HepG2 (cell line): ENCODE results near the gene CSAG3. TPM values are rescaled to one million over a fixed set of nuclear protein-coding genes. Genes with fewer than 3 reads are reported as not detected.

Experiments used
- ATAC-seq: fragments of 200-7000 bp; cut with Tn5 transposase; 3 replicates; pipeline ENCODE4 v1.9.1; 2020; ENCODE audit warnings: mild to moderate bottlenecking, moderate library complexity
- BruUV-seq: library from RNA; stranded (reverse); fragments of 400-500 nt; replicated peaks from 2 replicates; lab custom pipeline; 2021; lab: Mats Ljungman, UMichigan
- CTCF ChIA-PET: fragments of 300-600 bp; formaldehyde crosslinking; extraction: SDS; loops from one replicate; lab custom pipeline; 2021; ENCODE audit warnings: low total read pairs, inconsistent platforms, low intra/inter-chr PET ratio; lab: Yijun Ruan, JAX
- POLR2A ChIA-PET: fragments of 350-600 bp; sonication (Branson Sonifier 250); formaldehyde crosslinking; loops from one replicate; lab custom pipeline; 2020; ENCODE audit warnings: antibody characterized with exemption, inconsistent platforms; lab: Yijun Ruan, JAX
- DNase-seq: peaks from one replicate; pipeline ENCODE4 v3.0.0-alpha.2; 2015; ENCODE audit warnings: low spot score
- FAIRE-seq: peaks from 3 replicates; lab custom pipeline; 2011; peaks lifted over from hg19 to GRCh38; lab: Jason Lieb, UNC
- H2AFZ ChIP-seq: one replicate; pipeline ENCODE4 v1.6.1; 2011; ENCODE audit warnings: low read length, inconsistent platforms
- H3K27ac ChIP-seq: fragments of 300-600 bp; 3 replicates; pipeline ENCODE4 v1.8.0; 2011; ENCODE audit warnings: mixed run types, mild to moderate bottlenecking, mixed read lengths, low read length, inconsistent platforms; ENCODE audit not compliant: insufficient read depth; ENCODE audit errors: extremely low read length
- H3K27me3 ChIP-seq, 2 experiments: fragments of 200-600 bp in 1 of 2; 2 replicates in 1 of 2; 3 replicates in 1 of 2; pipeline versions ENCODE4 v1.6.0 to v1.8.0; 2011; ENCODE audit warnings: low read length in 2 of 2, mild to moderate bottlenecking in 2 of 2, moderate library complexity in 2 of 2, inconsistent platforms in 1 of 2; ENCODE audit not compliant: insufficient read depth in 2 of 2, control insufficient read depth in 1 of 2
- H3K36me3 ChIP-seq, 2 experiments: fragments of 200-600 bp in 1 of 2; replicated peaks in 1 of 2; 2 replicates in 1 of 2; 3 replicates in 1 of 2; pipeline versions ENCODE4 v1.5.1 to v1.8.0; 2011; ENCODE audit warnings: low read length in 2 of 2, inconsistent platforms in 1 of 2; ENCODE audit not compliant: insufficient read depth in 2 of 2, control insufficient read depth in 1 of 2
- H3K4me1 ChIP-seq: 2 replicates; pipeline ENCODE4 v1.5.1; 2012; ENCODE audit warnings: low read length, inconsistent platforms; ENCODE audit not compliant: insufficient read depth
- H3K4me2 ChIP-seq: 2 replicates; pipeline ENCODE4 v1.6.0; 2011; ENCODE audit warnings: low read depth, low read length, inconsistent platforms
- H3K4me3 ChIP-seq, 3 experiments: fragments of 200-600 bp in 1 of 3; sonication (generic), shearing (Covaris generic) in 1 of 3; replicated peaks in 1 of 3; 2 replicates each; pipeline ENCODE4 v1.5.1; 2011 to 2016; ENCODE audit warnings: low read length in 3 of 3, inconsistent platforms in 2 of 3, low read depth in 2 of 3, mild to moderate bottlenecking in 2 of 3, control low read depth in 1 of 3, mixed read lengths in 1 of 3; ENCODE audit not compliant: insufficient read depth in 1 of 3
- H3K79me2 ChIP-seq: one replicate; pipeline ENCODE4 v1.6.1; 2011; ENCODE audit warnings: low read length, inconsistent platforms; ENCODE audit not compliant: insufficient read depth
- H3K9ac ChIP-seq: 2 replicates; pipeline ENCODE4 v1.6.0; 2011; ENCODE audit warnings: mild to moderate bottlenecking, low read depth, low read length, inconsistent platforms; ENCODE audit not compliant: insufficient read depth
- H3K9me3 ChIP-seq: 2 replicates; pipeline ENCODE4 v1.5.1; 2012; ENCODE audit warnings: mild to moderate bottlenecking, low read length
- H4K20me1 ChIP-seq: 2 replicates; pipeline ENCODE4 v1.6.0; 2011; ENCODE audit warnings: inconsistent platforms, mild to moderate bottlenecking, low read length, moderate library complexity; ENCODE audit not compliant: insufficient read depth
- GFI1 ChIP-seq: sonication (generic); formaldehyde crosslinking; IDR thresholded peaks from 2 replicates; pipeline ENCODE4 v1.5.0; 2020; ENCODE audit warnings: missing genetic modification reagents, mild to moderate bottlenecking, borderline replicate concordance
- HDAC2 ChIP-seq: sonication (generic); formaldehyde crosslinking; IDR thresholded peaks from 2 replicates; pipeline ENCODE4 v1.4.0; 2020; ENCODE audit warnings: missing genetic modification reagents
- MTA1 ChIP-seq: sonication (generic); formaldehyde crosslinking; IDR thresholded peaks from 2 replicates; pipeline ENCODE4 v1.4.0; 2020; ENCODE audit warnings: missing genetic modification reagents, mild to moderate bottlenecking, borderline replicate concordance
- NCOA1 ChIP-seq: sonication (generic); formaldehyde crosslinking; IDR thresholded peaks from 2 replicates; pipeline ENCODE4 v1.9.0; 2021; ENCODE audit warnings: missing genetic modification reagents
- NFKB2 ChIP-seq: sonication (generic); formaldehyde crosslinking; IDR thresholded peaks from 2 replicates; pipeline ENCODE4 v1.4.0; 2020; ENCODE audit warnings: missing genetic modification reagents, borderline replicate concordance
- NR1H2 ChIP-seq: sonication (generic); formaldehyde crosslinking; IDR thresholded peaks from 2 replicates; pipeline ENCODE4 v1.8.1; 2022; ENCODE audit warnings: low read depth, missing genetic modification reagents, borderline replicate concordance
- ONECUT2 ChIP-seq: sonication (generic); formaldehyde crosslinking; IDR thresholded peaks from 2 replicates; pipeline ENCODE4 v1.4.0; 2020; ENCODE audit warnings: missing genetic modification reagents
- PHF21A ChIP-seq: sonication (generic); formaldehyde crosslinking; IDR thresholded peaks from 2 replicates; pipeline ENCODE4 v1.5.0; 2020; ENCODE audit warnings: mild to moderate bottlenecking, missing genetic modification reagents
- RBAK ChIP-seq: sonication (generic); formaldehyde crosslinking; IDR thresholded peaks from 2 replicates; pipeline ENCODE4 v1.5.1; 2020; ENCODE audit warnings: mild to moderate bottlenecking, missing genetic modification reagents
- SALL2 ChIP-seq: sonication (generic); formaldehyde crosslinking; IDR thresholded peaks from 2 replicates; pipeline ENCODE4 v1.8.1; 2023; ENCODE audit warnings: mild to moderate bottlenecking, missing genetic modification reagents, inconsistent platforms
- TOPORS ChIP-seq: sonication (generic); formaldehyde crosslinking; IDR thresholded peaks from 2 replicates; pipeline ENCODE4 v1.8.0; 2023; ENCODE audit warnings: mild to moderate bottlenecking, missing genetic modification reagents
- ZEB1 ChIP-seq: IDR thresholded peaks from 2 replicates; pipeline ENCODE4 v1.6.1; 2012; ENCODE audit warnings: mild to moderate bottlenecking, low read depth, inconsistent platforms; ENCODE audit not compliant: insufficient replicate concordance
- ZNF136 ChIP-seq: sonication (generic); formaldehyde crosslinking; IDR thresholded peaks from 2 replicates; pipeline ENCODE4 v1.8.1; 2022; ENCODE audit warnings: low read depth, mild to moderate bottlenecking, moderate library complexity, missing genetic modification reagents
- ZNF160 ChIP-seq: sonication (generic); formaldehyde crosslinking; IDR thresholded peaks from 2 replicates; pipeline ENCODE4 v1.8.0; 2022; ENCODE audit warnings: mild to moderate bottlenecking, inconsistent platforms, missing genetic modification reagents
- ZNF329 ChIP-seq: sonication (generic); formaldehyde crosslinking; IDR thresholded peaks from 2 replicates; pipeline ENCODE4 v1.9.0; 2021; ENCODE audit warnings: low read depth, mild to moderate bottlenecking, missing genetic modification reagents
- ZNF430 ChIP-seq: sonication (generic); formaldehyde crosslinking; IDR thresholded peaks from 2 replicates; pipeline ENCODE4 v1.9.0; 2021; ENCODE audit warnings: mild to moderate bottlenecking, missing genetic modification reagents
- ZNF652 ChIP-seq: IDR thresholded peaks from 2 replicates; pipeline ENCODE4 v1.6.1; 2016; ENCODE audit warnings: low read depth, borderline replicate concordance
- WGBS: methylation state at CpG from one replicate; pipeline ENCODE4 v1.1.6; 2017; ENCODE audit warnings: low lambda C conversion rate; 5-methylcytosine and 5-hydroxymethylcytosine counted together
- in situ Hi-C: cut with HindIII; loops from 2 replicates; pipeline ENCODE4 v1.10.0; 2017; ENCODE audit warnings: low pct_unique_long_range_greater_than_20kb; ENCODE audit not compliant: extremely low pct_ligation_motif_present
- intact Hi-C: fragments of 100-400 bp; cut with micrococcal nuclease; formaldehyde crosslinking; loops from one replicate; pipeline ENCODE4 v1.10.0; 2022; ENCODE audit not compliant: unreplicated experiment
- polyA plus RNA-seq, 8 experiments: library from polyadenylated mRNA; depleted of rRNA in 3 of 8; stranded (reverse) in 7 of 8; unstranded in 1 of 8; fragments of >200 nt; fragmentation: Illumina TruSeq in 4 of 8; extraction: Trizol in 4 of 8; gene quantifications; 2 replicates each; pipeline versions ENCODE4 v1.2.1 to v1.2.3, GENCODE V29; 2011 to 2016; ENCODE audit warnings: low read depth in 4 of 8, missing spikeins in 1 of 8, mixed read lengths in 1 of 8; ENCODE audit not compliant: insufficient read depth in 1 of 8
- total RNA-seq, 5 experiments: library from RNA; depleted of rRNA; stranded (reverse); fragments of >200 nt; fragmentation: Illumina TruSeq; extraction: Trizol; gene quantifications; 2 replicates each; pipeline ENCODE4 v1.2.3, GENCODE V29; 2016; ENCODE audit warnings: low read depth in 1 of 5
- TF ChIP-seq, protein P1 (sequence below): sonication (generic); formaldehyde crosslinking; conservative IDR thresholded peaks from 2 replicates; pipeline ENCODE4 v1.8.0; 2022; ENCODE audit warnings: mild to moderate bottlenecking, moderate library complexity, missing genetic modification reagents
- TF ChIP-seq, protein P2 (sequence below): sonication (generic); formaldehyde crosslinking; IDR thresholded peaks from 2 replicates; pipeline ENCODE4 v1.8.1; 2022; ENCODE audit warnings: low read depth, mild to moderate bottlenecking, missing genetic modification reagents
- TF ChIP-seq, protein P3 (sequence below): fragments of 450-650 bp; IDR thresholded peaks from 2 replicates; pipeline ENCODE4 v1.6.1; 2016

CSAG3 gene
- total and polyA plus RNA-seq, 2 of the 13 experiments (the other 11 are each of a cell fraction or from before 2014, with no cell fraction given): not detected

DNA sequence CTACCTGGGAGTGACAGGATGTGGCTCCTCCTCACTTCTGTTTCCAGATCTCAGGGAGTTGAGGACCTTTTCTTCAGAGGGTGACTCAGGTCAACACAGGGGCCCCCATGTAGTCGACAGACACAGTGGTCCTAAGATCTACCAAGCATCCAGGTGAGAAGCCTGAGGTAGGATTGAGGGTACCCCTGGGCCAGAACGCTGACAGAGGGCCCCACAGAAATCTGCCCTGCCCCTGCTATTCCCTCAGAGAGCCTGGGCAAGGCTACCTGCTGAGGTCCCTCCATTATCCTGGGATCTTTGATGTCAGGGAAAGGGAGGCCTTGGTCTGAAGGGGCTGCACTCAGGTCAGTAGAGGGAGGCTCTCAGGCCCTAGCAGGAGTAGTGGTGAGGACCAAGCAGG is 23.9 kb upstream of the CSAG3 start:
- Histone ChIP-seq H3K27me3 (no peaks in the 10 kb centered on the region), H3K27ac (no peak overlapping the region), H3K9me3 (no peaks in the 10 kb centered on the region), H2AFZ (no peak overlapping the region), H3K79me2 (no peaks in the 10 kb centered on the region), H4K20me1 (no peaks in the 10 kb centered on the region), H3K9ac (no peak overlapping the region), H3K4me2 (no peak overlapping the region), H3K4me1 (no peaks in the 10 kb centered on the region), H3K36me3 (no peaks in the 10 kb centered on the region), H3K4me3 (no peak overlapping the region)
- ChIA-PET CTCF (no interaction called here), POLR2A (no interaction called here)
- in situ Hi-C loops (no loop called here), intact Hi-C loops (no loop called here)
- BruUV-seq: no TSS peak
- TF ChIP-seq ZNF652 (CRISPR knock-in tag) (no peak), NR1H2 (no peak), ONECUT2 (CRISPR knock-in tag) (no peak), SALL2 (no peak), GFI1 (CRISPR knock-in tag) (no peak), PHF21A (no peak), ZNF160 (no peak), ZEB1 (no peak), RBAK (CRISPR knock-in tag) (no peak), ZNF430 (CRISPR knock-in tag) (no peak), HDAC2 (no peak), NCOA1 (CRISPR knock-in tag) (no peak), ZNF136 (CRISPR knock-in tag) (no peak), TOPORS (no peak), MTA1 (no peak), NFKB2 (CRISPR knock-in tag) (no peak), ZNF329 (no peak)
- TF ChIP-seq, protein P1, sequence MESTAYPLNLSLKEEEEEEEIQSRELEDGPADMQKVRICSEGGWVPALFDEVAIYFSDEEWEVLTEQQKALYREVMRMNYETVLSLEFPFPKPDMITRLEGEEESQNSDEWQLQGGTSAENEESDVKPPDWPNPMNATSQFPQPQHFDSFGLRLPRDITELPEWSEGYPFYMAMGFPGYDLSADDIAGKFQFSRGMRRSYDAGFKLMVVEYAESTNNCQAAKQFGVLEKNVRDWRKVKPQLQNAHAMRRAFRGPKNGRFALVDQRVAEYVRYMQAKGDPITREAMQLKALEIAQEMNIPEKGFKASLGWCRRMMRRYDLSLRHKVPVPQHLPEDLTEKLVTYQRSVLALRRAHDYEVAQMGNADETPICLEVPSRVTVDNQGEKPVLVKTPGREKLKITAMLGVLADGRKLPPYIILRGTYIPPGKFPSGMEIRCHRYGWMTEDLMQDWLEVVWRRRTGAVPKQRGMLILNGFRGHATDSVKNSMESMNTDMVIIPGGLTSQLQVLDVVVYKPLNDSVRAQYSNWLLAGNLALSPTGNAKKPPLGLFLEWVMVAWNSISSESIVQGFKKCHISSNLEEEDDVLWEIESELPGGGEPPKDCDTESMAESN (CRISPR knock-in tag): no peak
- TF ChIP-seq, protein P2, sequence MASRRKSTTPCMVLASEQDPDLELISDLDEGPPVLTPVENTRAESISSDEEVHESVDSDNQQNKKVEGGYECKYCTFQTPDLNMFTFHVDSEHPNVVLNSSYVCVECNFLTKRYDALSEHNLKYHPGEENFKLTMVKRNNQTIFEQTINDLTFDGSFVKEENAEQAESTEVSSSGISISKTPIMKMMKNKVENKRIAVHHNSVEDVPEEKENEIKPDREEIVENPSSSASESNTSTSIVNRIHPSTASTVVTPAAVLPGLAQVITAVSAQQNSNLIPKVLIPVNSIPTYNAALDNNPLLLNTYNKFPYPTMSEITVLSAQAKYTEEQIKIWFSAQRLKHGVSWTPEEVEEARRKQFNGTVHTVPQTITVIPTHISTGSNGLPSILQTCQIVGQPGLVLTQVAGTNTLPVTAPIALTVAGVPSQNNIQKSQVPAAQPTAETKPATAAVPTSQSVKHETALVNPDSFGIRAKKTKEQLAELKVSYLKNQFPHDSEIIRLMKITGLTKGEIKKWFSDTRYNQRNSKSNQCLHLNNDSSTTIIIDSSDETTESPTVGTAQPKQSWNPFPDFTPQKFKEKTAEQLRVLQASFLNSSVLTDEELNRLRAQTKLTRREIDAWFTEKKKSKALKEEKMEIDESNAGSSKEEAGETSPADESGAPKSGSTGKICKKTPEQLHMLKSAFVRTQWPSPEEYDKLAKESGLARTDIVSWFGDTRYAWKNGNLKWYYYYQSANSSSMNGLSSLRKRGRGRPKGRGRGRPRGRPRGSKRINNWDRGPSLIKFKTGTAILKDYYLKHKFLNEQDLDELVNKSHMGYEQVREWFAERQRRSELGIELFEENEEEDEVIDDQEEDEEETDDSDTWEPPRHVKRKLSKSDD (CRISPR knock-in tag): no peak
- TF ChIP-seq, protein P3, sequence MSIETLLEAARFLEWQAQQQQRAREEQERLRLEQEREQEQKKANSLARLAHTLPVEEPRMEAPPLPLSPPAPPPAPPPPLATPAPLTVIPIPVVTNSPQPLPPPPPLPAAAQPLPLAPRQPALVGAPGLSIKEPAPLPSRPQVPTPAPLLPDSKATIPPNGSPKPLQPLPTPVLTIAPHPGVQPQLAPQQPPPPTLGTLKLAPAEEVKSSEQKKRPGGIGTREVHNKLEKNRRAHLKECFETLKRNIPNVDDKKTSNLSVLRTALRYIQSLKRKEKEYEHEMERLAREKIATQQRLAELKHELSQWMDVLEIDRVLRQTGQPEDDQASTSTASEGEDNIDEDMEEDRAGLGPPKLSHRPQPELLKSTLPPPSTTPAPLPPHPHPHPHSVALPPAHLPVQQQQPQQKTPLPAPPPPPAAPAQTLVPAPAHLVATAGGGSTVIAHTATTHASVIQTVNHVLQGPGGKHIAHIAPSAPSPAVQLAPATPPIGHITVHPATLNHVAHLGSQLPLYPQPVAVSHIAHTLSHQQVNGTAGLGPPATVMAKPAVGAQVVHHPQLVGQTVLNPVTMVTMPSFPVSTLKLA: no peak
- no peak for DNase-seq
- WGBS: no CpG with 5 or more reads among the region's 2 CpGs
- no peak for FAIRE-seq
- no peak for ATAC-seq
